Panc1 (cell line): ENCODE results near the gene BCAN. TPM values are rescaled to one million over a fixed set of nuclear protein-coding genes. Genes with fewer than 3 reads are reported as not detected.

ENCODE experiments used
- ATAC-seq: fragments of 200-7000 bp; cut with Tn5 transposase; 2 replicates; pipeline ENCODE4 v1.9.1; 2020; ENCODE audit warnings: mild to moderate bottlenecking, moderate library complexity
- BruUV-seq: library from RNA; stranded (reverse); fragments of 400-500 nt; replicated peaks from 2 replicates; lab custom pipeline; 2021; lab: Mats Ljungman, UMichigan
- CTCF ChIA-PET: fragments of 300-600 bp; sonication (Branson Sonifier 250); formaldehyde crosslinking; loops from one replicate; lab custom pipeline; 2022; ENCODE audit warnings: antibody characterized with exemption; lab: Charles Lee
- POLR2A ChIA-PET: fragments of 300-600 bp; sonication (Branson Sonifier 250); formaldehyde crosslinking; loops from one replicate; lab custom pipeline; 2022; ENCODE audit warnings: antibody characterized with exemption; lab: Charles Lee
- DNase-seq: peaks from one replicate; pipeline ENCODE4 v3.0.0-alpha.2; 2010; ENCODE audit warnings: low read depth, low spot score
- H3K27ac ChIP-seq: 2 replicates; pipeline ENCODE4 v1.5.1; 2011; ENCODE audit warnings: mild to moderate bottlenecking, low read length, inconsistent platforms
- H3K27me3 ChIP-seq: fragments of 200-500 bp; sonication (Bioruptor generic); 2 replicates; pipeline ENCODE4 v1.6.0; 2014; ENCODE audit warnings: low read length, inconsistent platforms; ENCODE audit not compliant: control insufficient read depth, insufficient read depth
- H3K36me3 ChIP-seq: fragments of 200-500 bp; sonication (Bioruptor generic); 2 replicates; pipeline ENCODE4 v1.5.1; 2014; ENCODE audit warnings: inconsistent platforms, mild to moderate bottlenecking, low read length, moderate library complexity; ENCODE audit not compliant: control insufficient read depth, insufficient read depth
- H3K4me1 ChIP-seq: 2 replicates; pipeline ENCODE4 v1.5.1; 2011; ENCODE audit warnings: inconsistent platforms, mild to moderate bottlenecking, low read length, moderate library complexity; ENCODE audit not compliant: control insufficient read depth, insufficient read depth
- H3K4me3 ChIP-seq, 2 experiments: 2 replicates each; pipeline ENCODE4 v1.5.1; 2011 to 2012; ENCODE audit warnings: low read depth in 2 of 2, low read length in 2 of 2, mild to moderate bottlenecking in 2 of 2, inconsistent platforms in 1 of 2, moderate library complexity in 1 of 2
- H3K9me3 ChIP-seq: fragments of 200-500 bp; sonication (Bioruptor generic); 2 replicates; pipeline ENCODE4 v1.5.1; 2014; ENCODE audit warnings: low read depth, mild to moderate bottlenecking, inconsistent platforms, low read length, moderate library complexity; ENCODE audit not compliant: control insufficient read depth, insufficient read depth
- POLR2AphosphoS5 ChIP-seq: IDR thresholded peaks from 2 replicates; pipeline ENCODE4 v1.6.1; 2012; ENCODE audit warnings: mild to moderate bottlenecking, low read depth, low read length, moderate library complexity
- SIN3A ChIP-seq: IDR thresholded peaks from 2 replicates; pipeline ENCODE4 v1.6.1; 2012; ENCODE audit warnings: low read depth, mild to moderate bottlenecking, low read length, moderate library complexity, borderline replicate concordance; ENCODE audit not compliant: insufficient read depth
- TCF7L2 ChIP-seq: IDR thresholded peaks from 2 replicates; pipeline ENCODE4 v1.6.1; 2011; ENCODE audit warnings: mild to moderate bottlenecking, low read depth, low read length, inconsistent platforms
- in situ Hi-C: cut with HindIII; loops from 2 replicates; pipeline ENCODE4 v1.10.0; 2016; ENCODE audit warnings: low sequenced_read_pairs, low pct_unique_long_range_greater_than_20kb
- intact Hi-C: fragments of 100-400 bp; cut with micrococcal nuclease; formaldehyde crosslinking; loops from one replicate; pipeline ENCODE4 v1.10.0; 2022; ENCODE audit not compliant: unreplicated experiment
- total RNA-seq: library from RNA; stranded (reverse); gene quantifications from one replicate; pipeline ENCODE4 v1.2.1, GENCODE V29; 2021; ENCODE audit not compliant: unreplicated experiment
- TF ChIP-seq, protein P1 (sequence below), 2 experiments: IDR thresholded peaks; 2 replicates each; pipeline ENCODE4 v1.6.1; 2011 to 2012; ENCODE audit warnings: low read depth in 2 of 2, control low read depth in 1 of 2, low read length in 1 of 2, mild to moderate bottlenecking in 1 of 2, moderate library complexity in 1 of 2; ENCODE audit not compliant: insufficient read depth in 1 of 2
- TF ChIP-seq, protein P2 (sequence below): fragments of 450-650 bp; IDR thresholded peaks from 2 replicates; pipeline ENCODE4 v1.5.1; 2017; ENCODE audit warnings: mild to moderate bottlenecking

BCAN gene
- total RNA-seq, 1 experiment from 2014 or later = 0.57 TPM

DNA sequence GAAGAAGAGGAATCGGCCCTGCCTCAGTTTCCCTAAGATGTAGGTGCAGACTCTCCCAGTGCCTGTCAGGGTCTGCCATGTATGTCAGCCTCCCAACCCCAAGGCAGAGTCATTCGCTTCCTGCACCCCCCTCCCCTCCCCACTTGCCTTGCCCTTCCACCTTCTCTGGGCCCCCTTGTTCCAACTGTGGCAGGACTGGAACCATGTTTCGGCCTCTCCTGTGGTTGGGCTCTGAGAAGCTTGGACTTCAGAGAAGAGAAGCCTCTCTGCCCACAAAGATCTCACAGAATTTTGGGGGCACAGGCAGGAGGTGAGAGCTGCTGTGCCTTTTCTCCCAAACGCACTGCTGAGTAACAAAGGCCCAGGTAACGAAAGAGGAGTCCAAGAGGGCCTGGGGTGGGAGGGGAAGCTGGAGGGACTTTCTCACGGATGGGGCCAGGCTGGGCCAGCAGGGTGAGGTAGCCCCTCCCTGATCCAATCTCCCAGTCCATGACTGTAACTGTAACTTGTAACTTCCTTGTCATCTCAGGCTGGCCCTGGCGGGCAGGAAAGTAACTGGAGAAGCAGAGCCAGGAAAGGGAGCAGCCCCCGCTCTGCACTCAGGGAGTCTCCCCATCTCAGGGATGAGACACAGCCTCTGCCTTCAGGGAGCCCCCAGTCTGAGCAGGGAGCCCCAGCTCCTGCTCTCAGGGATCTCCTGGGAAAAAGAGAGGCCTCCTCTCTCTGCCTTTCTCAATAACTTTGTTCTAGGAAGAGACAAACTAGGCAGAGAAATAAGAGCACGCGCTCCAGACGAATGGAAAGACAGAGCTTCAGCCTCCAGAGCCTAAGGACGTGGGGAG, 52.2 kb downstream of the BCAN start:
- no peak for TF ChIP-seq SIN3A
- no peak for TF ChIP-seq TCF7L2
- TF ChIP-seq POLR2AphosphoS5 = no peak
- TF ChIP-seq, protein P1, sequence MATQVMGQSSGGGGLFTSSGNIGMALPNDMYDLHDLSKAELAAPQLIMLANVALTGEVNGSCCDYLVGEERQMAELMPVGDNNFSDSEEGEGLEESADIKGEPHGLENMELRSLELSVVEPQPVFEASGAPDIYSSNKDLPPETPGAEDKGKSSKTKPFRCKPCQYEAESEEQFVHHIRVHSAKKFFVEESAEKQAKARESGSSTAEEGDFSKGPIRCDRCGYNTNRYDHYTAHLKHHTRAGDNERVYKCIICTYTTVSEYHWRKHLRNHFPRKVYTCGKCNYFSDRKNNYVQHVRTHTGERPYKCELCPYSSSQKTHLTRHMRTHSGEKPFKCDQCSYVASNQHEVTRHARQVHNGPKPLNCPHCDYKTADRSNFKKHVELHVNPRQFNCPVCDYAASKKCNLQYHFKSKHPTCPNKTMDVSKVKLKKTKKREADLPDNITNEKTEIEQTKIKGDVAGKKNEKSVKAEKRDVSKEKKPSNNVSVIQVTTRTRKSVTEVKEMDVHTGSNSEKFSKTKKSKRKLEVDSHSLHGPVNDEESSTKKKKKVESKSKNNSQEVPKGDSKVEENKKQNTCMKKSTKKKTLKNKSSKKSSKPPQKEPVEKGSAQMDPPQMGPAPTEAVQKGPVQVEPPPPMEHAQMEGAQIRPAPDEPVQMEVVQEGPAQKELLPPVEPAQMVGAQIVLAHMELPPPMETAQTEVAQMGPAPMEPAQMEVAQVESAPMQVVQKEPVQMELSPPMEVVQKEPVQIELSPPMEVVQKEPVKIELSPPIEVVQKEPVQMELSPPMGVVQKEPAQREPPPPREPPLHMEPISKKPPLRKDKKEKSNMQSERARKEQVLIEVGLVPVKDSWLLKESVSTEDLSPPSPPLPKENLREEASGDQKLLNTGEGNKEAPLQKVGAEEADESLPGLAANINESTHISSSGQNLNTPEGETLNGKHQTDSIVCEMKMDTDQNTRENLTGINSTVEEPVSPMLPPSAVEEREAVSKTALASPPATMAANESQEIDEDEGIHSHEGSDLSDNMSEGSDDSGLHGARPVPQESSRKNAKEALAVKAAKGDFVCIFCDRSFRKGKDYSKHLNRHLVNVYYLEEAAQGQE (IDR thresholded peaks at IDR 0.05; ENCODE audit: insufficient read depth in 1 of 2, low read depth in 2 of 2, low read length in 1 of 2) = no peak
- TF ChIP-seq, protein P2, sequence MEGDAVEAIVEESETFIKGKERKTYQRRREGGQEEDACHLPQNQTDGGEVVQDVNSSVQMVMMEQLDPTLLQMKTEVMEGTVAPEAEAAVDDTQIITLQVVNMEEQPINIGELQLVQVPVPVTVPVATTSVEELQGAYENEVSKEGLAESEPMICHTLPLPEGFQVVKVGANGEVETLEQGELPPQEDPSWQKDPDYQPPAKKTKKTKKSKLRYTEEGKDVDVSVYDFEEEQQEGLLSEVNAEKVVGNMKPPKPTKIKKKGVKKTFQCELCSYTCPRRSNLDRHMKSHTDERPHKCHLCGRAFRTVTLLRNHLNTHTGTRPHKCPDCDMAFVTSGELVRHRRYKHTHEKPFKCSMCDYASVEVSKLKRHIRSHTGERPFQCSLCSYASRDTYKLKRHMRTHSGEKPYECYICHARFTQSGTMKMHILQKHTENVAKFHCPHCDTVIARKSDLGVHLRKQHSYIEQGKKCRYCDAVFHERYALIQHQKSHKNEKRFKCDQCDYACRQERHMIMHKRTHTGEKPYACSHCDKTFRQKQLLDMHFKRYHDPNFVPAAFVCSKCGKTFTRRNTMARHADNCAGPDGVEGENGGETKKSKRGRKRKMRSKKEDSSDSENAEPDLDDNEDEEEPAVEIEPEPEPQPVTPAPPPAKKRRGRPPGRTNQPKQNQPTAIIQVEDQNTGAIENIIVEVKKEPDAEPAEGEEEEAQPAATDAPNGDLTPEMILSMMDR = no peak
- DNase-seq = no peak
- BruUV-seq = no TSS peak
- ChIA-PET CTCF (interaction anchor here (0.7 to 1.6 kb wide), 3 partner anchors 9 to 74 kb away, joined by 5 to 14 read pairs (median 12); no protein-coding TSS in a partner anchor), POLR2A (interaction anchor here (0.6 to 1.3 kb wide), 2 partner anchors 12 to 15 kb away, joined by 3 to 4 read pairs; no protein-coding TSS in a partner anchor)
- intact Hi-C loops (loop anchor here (10.0 kb wide), 1 partner anchor 171 kb away; the partner anchor contains the start of gene NTRK1), in situ Hi-C loops (no loop called here)
- Histone ChIP-seq H3K27ac (peak overlapping the region; percentile 95), H3K36me3 (no peaks in the 10 kb centered on the region), H3K9me3 (no peaks in the 10 kb centered on the region), H3K4me3 (peak overlapping the region in 1 of 2 experiments; percentile 18; a peak in 1 of 4 replicates), H3K27me3 (no peaks in the 10 kb centered on the region), H3K4me1 (peaks cover 80% of the 10 kb centered on the region)
- peak; percentile 44 for ATAC-seq

DNA sequence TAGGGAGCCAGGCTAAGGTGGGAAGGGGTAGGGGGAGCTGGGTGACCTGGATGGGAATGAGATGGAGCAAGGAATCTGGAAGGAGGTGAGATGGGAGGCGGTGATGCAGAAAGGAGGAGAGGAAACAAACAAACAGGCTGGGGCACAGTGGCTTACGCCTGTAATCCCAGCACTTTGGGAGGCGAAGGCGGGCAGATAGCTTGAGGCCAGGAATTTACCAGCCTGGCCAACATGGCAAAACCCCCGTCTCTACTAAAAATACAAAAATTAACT, 52.7 kb downstream of the BCAN start:
- intact Hi-C loops (loop anchor here (10.0 kb wide), 1 partner anchor 170 kb away; the partner anchor contains the start of gene NTRK1), in situ Hi-C loops (no loop called here)
- DNase-seq (no peak), ATAC-seq (no peak)
- TF ChIP-seq POLR2AphosphoS5 (no peak), SIN3A (no peak), TCF7L2 (no peak)
- TF ChIP-seq, protein P2 = no peak
- TF ChIP-seq, protein P1 (IDR thresholded peaks at IDR 0.05; ENCODE audit: insufficient read depth in 1 of 2, low read depth in 2 of 2, low read length in 1 of 2) = no peak
- BruUV-seq = no TSS peak
- no peak overlapping the region for H3K4me3 ChIP-seq
- CTCF ChIA-PET = interaction anchor here (0.7 to 1.6 kb wide), 3 partner anchors 9 to 31 kb away, joined by 4 to 14 read pairs (median 5); no protein-coding TSS in a partner anchor
- peaks cover 84% of the 10 kb centered on the region for H3K4me1 ChIP-seq
- no peaks in the 10 kb centered on the region for H3K36me3 ChIP-seq
- H3K27me3 ChIP-seq = no peaks in the 10 kb centered on the region
- peak overlapping the region; percentile 95 for H3K27ac ChIP-seq
- H3K9me3 ChIP-seq = no peaks in the 10 kb centered on the region
- POLR2A ChIA-PET = interaction anchor here (0.6 to 1.3 kb wide), 2 partner anchors 11 to 15 kb away, joined by 3 to 4 read pairs; no protein-coding TSS in a partner anchor
